Transverse colon (tissue), 4 donors: ENCODE results near the gene CCDC90B. TPM values are rescaled to one million over a fixed set of nuclear protein-coding genes. Genes with fewer than 3 reads are reported as not detected.

ENCODE experiments used
- DNase-seq: peaks from one replicate; pipeline ENCODE4 v3.0.0-alpha.2; 2019
- H3K27ac ChIP-seq, 4 donors: fragments of 200-600 bp; sonication (generic); 2 replicates each; pipeline ENCODE4 v1.5.1; 2016 to 2018; ENCODE audit warnings: inconsistent platforms in 4 of 4
- H3K27me3 ChIP-seq: fragments of 200-600 bp; sonication (generic); 2 replicates; pipeline ENCODE4 v1.5.1; 2017; ENCODE audit warnings: inconsistent platforms
- H3K36me3 ChIP-seq, 4 donors: fragments of 200-600 bp; sonication (generic); 2 replicates each; pipeline ENCODE4 v1.5.1; 2017 to 2019; ENCODE audit warnings: inconsistent platforms in 4 of 4
- H3K4me1 ChIP-seq, 4 donors: fragments of 200-600 bp; sonication (generic); 2 replicates each; pipeline ENCODE4 v1.5.1; 2017 to 2020; ENCODE audit warnings: inconsistent platforms in 4 of 4
- H3K4me3 ChIP-seq, 4 donors: fragments of 200-600 bp; sonication (generic); 1 replicate in 1 of 4; 2 replicates in 3 of 4; pipeline versions ENCODE4 v1.5.1 to v1.6.1; 2017 to 2019; ENCODE audit warnings: inconsistent platforms in 4 of 4
- H3K9me3 ChIP-seq, 2 donors: fragments of 200-600 bp; sonication (generic); 2 replicates each; pipeline ENCODE4 v1.5.1; 2017 to 2019; ENCODE audit warnings: inconsistent platforms in 2 of 2
- EP300 ChIP-seq: sonication (generic); formaldehyde crosslinking; IDR thresholded peaks from one replicate; pipeline ENCODE4 v1.6.1; 2017; ENCODE audit warnings: antibody characterized with exemption, low read depth
- POLR2A ChIP-seq: fragments of 450-650 bp; IDR thresholded peaks from one replicate; pipeline ENCODE4 v1.6.1; 2016; ENCODE audit warnings: antibody characterized with exemption, mild to moderate bottlenecking, moderate library complexity
- POLR2AphosphoS5 ChIP-seq, 3 donors: sonication (generic); formaldehyde crosslinking; IDR thresholded peaks; one replicate each; pipeline ENCODE4 v1.6.1; 2016; ENCODE audit warnings: antibody characterized with exemption in 3 of 3
- WGBS, 2 donors: methylation state at CpG; one replicate each; pipeline ENCODE4 v1.1.5; 2018; ENCODE audit warnings: low coverage in 1 of 2; 5-methylcytosine and 5-hydroxymethylcytosine counted together
- in situ Hi-C, 4 donors: fragments of 200-750 bp; cut with MboI; loops; one replicate each; pipeline versions ENCODE4 v1.15.0 to v1.15.1; 2017; ENCODE audit warnings: low sequenced_read_pairs in 3 of 4, low pct_ligation_motif_present in 1 of 4, low pct_unique_long_range_greater_than_20kb in 1 of 4
- intact Hi-C: fragments of 100-400 bp; cut with DNase I; formaldehyde crosslinking; loops from one replicate; pipeline ENCODE4 v1.15.1; 2023; ENCODE audit warnings: low total_unique reads
- total RNA-seq, 4 donors: library from RNA; depleted of rRNA; stranded (reverse); fragments of >200 nt; gene quantifications; one replicate each; pipeline ENCODE4 v1.1.0, GENCODE V29; 2016
- TF ChIP-seq, protein P1 (sequence below), 5 experiments: fragments of 200-600 bp in 3 of 5; fragments of 450-650 bp in 2 of 5; sonication (generic) in 3 of 5; IDR thresholded peaks; 1 replicate in 2 of 5; 2 replicates in 3 of 5; pipeline ENCODE4 v1.5.1; 2016 to 2017; ENCODE audit warnings: antibody characterized with exemption in 5 of 5, inconsistent platforms in 3 of 5, mild to moderate bottlenecking in 2 of 5, moderate library complexity in 1 of 5

The CCDC90B gene
- total RNA-seq, 4 donors from 2014 or later = 3.4 to 40.6 (median 21.6) TPM

DNA sequence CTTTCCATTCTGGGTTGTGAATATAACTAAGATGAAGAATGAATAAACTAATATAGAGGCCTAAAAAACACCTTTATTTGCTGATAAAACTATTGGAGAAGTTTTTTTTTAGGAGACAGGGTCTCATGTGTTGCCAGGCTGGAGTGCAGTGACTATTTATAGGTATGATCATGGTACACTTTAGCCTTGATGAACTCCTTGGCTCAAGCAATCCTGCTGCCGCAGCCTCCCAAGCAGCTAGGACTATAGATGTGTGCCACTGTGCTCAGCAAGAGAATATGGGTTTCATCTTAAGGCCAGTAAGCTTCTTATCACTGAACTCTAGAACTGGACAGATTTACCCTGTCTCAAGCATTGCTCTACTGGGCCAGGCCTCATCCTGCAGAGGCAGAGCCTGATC is 26.6 kb downstream of the CCDC90B start:
- in situ Hi-C loops = loop anchor here in 1 of 4 donors (10.0 kb wide), 1 partner anchor 355 kb away; the partner anchor contains the start of genes DDIAS and PRCP
- Histone ChIP-seq H3K27me3 (no peaks in the 10 kb centered on the region), H3K27ac (no peak overlapping the region), H3K4me3 (no peak overlapping the region), H3K4me1 (peaks cover 0 to 11% (median 6%) of the 10 kb centered on the region in 4 donors), H3K9me3 (no peaks in the 10 kb centered on the region), H3K36me3 (peaks cover 0 to 27% (median 0%) of the 10 kb centered on the region in 4 donors)
- intact Hi-C loops = no loop called here
- WGBS, 2 donors = 100% methylated on average over 1 of the region's 1 CpG
- TF ChIP-seq EP300 = no peak
- TF ChIP-seq POLR2A = no peak
- TF ChIP-seq POLR2AphosphoS5 (IDR thresholded peaks at IDR 0.05) = no peak
- TF ChIP-seq, protein P1, sequence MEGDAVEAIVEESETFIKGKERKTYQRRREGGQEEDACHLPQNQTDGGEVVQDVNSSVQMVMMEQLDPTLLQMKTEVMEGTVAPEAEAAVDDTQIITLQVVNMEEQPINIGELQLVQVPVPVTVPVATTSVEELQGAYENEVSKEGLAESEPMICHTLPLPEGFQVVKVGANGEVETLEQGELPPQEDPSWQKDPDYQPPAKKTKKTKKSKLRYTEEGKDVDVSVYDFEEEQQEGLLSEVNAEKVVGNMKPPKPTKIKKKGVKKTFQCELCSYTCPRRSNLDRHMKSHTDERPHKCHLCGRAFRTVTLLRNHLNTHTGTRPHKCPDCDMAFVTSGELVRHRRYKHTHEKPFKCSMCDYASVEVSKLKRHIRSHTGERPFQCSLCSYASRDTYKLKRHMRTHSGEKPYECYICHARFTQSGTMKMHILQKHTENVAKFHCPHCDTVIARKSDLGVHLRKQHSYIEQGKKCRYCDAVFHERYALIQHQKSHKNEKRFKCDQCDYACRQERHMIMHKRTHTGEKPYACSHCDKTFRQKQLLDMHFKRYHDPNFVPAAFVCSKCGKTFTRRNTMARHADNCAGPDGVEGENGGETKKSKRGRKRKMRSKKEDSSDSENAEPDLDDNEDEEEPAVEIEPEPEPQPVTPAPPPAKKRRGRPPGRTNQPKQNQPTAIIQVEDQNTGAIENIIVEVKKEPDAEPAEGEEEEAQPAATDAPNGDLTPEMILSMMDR (IDR thresholded peaks at IDR 0.05) = no peak
- DNase-seq = no peak

DNA sequence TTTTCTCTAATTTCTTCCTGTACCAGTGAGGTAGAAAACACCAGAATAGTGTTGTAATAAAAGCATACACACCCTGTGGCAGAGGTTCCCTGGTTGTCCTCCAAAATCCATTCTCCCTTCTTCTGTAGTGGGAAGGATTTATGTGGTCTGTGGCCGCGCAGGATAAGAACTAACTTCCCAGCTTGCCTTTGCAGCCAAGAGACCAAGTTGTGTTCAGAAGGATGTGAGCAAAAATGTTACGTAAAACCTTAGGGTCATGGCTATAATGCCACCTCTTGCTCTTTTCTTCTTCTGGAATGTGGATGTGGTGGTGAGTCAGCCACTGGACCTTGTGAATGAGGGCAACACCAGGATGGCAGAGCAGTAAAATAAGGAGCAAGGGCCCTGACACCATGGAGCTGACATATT is 28.4 kb downstream of the CCDC90B start:
- Histone ChIP-seq H3K9me3 (no peaks in the 10 kb centered on the region), H3K27me3 (no peaks in the 10 kb centered on the region), H3K27ac (no peak overlapping the region), H3K36me3 (peaks cover 0 to 13% (median 0%) of the 10 kb centered on the region in 4 donors), H3K4me3 (no peak overlapping the region), H3K4me1 (peaks cover 0 to 11% (median 6%) of the 10 kb centered on the region in 4 donors)
- WGBS, 2 donors = 90 to 95% methylated on average over 2 to 3 of the region's 3 CpGs
- in situ Hi-C loops (loop anchor here in 1 of 4 donors (10.0 kb wide), 1 partner anchor 353 kb away; the partner anchor contains the start of genes DDIAS and PRCP), intact Hi-C loops (no loop called here)
- DNase-seq = no peak
- TF ChIP-seq POLR2A (no peak), EP300 (no peak), POLR2AphosphoS5 (IDR thresholded peaks at IDR 0.05) (no peak)
- TF ChIP-seq, protein P1 (IDR thresholded peaks at IDR 0.05) = no peak

DNA sequence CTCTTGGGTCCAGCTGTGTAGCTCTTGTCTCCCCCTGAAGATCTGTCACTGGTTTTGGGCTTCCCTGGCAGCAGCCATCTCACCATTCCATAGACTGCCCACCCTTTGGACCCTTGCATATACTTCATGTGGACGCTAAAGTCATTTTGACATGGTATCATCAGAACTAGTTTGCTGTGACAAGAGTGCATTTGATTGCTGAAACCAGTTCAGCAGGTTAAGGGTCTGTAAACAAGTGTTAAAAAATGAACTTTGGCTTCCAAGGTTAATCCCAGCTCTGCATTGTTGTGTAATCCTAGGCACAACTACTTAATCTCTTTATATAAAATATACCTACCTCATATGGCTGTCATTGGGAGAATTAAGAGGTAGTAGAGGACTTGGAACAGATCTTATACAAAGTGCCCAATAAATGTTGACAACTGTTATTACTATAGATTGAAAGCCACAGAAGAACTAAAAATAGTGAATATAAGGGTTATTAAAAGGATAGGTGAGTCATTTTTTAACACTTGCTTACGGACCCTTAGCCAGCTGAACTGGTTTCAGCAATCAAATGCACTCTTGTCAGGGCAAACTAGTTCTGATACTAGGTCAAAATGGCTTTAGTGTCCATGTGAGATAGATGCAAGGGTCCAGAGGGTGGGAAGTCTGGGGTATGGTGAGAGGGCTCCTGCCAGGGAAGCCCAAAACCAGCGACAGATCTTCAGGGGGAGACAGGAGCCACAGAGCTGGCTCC is 29.4 kb downstream of the CCDC90B start:
- in situ Hi-C loops = loop anchor here in 1 of 4 donors (10.0 kb wide), 1 partner anchor 352 kb away; the partner anchor contains the start of genes DDIAS and PRCP
- peak overlapping the region in 1 of 4 donors; percentile 15 for H3K27ac ChIP-seq
- DNase-seq = no peak

DNA sequence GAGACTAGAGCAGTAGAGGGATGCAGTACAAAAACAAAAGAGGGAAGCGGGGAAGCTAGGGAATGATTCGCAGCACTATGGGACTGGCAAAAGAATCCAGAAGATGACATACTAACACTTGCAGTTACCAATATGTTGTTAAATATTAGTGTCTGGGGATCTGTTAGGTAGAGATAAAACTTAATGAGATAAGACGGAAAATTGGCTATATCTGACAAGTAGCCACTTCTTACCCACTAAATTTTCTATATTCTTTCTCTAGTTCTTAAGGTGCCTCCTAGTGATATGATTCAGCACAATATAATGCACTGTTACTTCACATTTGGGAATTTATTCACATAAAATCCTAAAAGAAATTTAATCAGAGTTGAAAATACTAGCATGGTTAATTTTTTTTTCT is 30.8 kb downstream of the CCDC90B start:
- no peak for DNase-seq
- no peak for TF ChIP-seq POLR2A
- TF ChIP-seq POLR2AphosphoS5 (IDR thresholded peaks at IDR 0.05) = no peak
- no peak for TF ChIP-seq EP300
- TF ChIP-seq, protein P1 (IDR thresholded peaks at IDR 0.05) = no peak
- H3K4me3 ChIP-seq = no peak overlapping the region
- no peaks in the 10 kb centered on the region for H3K27me3 ChIP-seq
- H3K9me3 ChIP-seq = no peaks in the 10 kb centered on the region
- 88 to 96% methylated on average over 3 of the region's 3 CpGs for WGBS, 2 donors
- in situ Hi-C loops = loop anchor here in 1 of 4 donors (10.0 kb wide), 1 partner anchor 351 kb away; the partner anchor contains the start of genes DDIAS and PRCP
- intact Hi-C loops = no loop called here
- H3K27ac ChIP-seq = no peak overlapping the region
- H3K4me1 ChIP-seq = peaks cover 0 to 11% (median 6%) of the 10 kb centered on the region in 4 donors
- H3K36me3 ChIP-seq = peaks cover 0 to 13% (median 0%) of the 10 kb centered on the region in 4 donors

More for the DNA sequence above, 29.4 kb downstream of the CCDC90B start:
- intact Hi-C loops = no loop called here
- 57 to 88% methylated on average over 2 to 3 of the region's 3 CpGs for WGBS, 2 donors
- Histone ChIP-seq H3K4me3 (no peak overlapping the region), H3K27me3 (no peaks in the 10 kb centered on the region), H3K36me3 (peaks cover 0 to 13% (median 0%) of the 10 kb centered on the region in 4 donors), H3K4me1 (peaks cover 0 to 11% (median 6%) of the 10 kb centered on the region in 4 donors), H3K9me3 (no peaks in the 10 kb centered on the region)
- TF ChIP-seq POLR2AphosphoS5 (IDR thresholded peaks at IDR 0.05) (peak in 1 of 3 donors; percentile 42), EP300 (no peak)
